PFSK-1 (cell line): ENCODE data around the gene TRPM3.

ENCODE experiments used
- POLR2AphosphoS5 ChIP-seq: IDR thresholded peaks from 2 replicates; pipeline ENCODE4 v1.6.1; 2012; ENCODE audit warnings: low read depth, mild to moderate bottlenecking, control low read depth, low read length, moderate library complexity
- SIN3A ChIP-seq: IDR thresholded peaks from 2 replicates; pipeline ENCODE4 v1.6.1; 2012; ENCODE audit warnings: mild to moderate bottlenecking, low read length, moderate library complexity, borderline replicate concordance; ENCODE audit not compliant: insufficient read depth
- TF ChIP-seq, protein P1 (sequence below), 2 experiments: IDR thresholded peaks; 2 replicates each; pipeline versions ENCODE4 v1.6.1 to v1.8.0; 2011 to 2012; ENCODE audit warnings: low read depth in 2 of 2, low read length in 2 of 2, control low read depth in 1 of 2, inconsistent platforms in 1 of 2, mild to moderate bottlenecking in 1 of 2, moderate library complexity in 1 of 2; ENCODE audit not compliant: insufficient read depth in 1 of 2

DNA sequence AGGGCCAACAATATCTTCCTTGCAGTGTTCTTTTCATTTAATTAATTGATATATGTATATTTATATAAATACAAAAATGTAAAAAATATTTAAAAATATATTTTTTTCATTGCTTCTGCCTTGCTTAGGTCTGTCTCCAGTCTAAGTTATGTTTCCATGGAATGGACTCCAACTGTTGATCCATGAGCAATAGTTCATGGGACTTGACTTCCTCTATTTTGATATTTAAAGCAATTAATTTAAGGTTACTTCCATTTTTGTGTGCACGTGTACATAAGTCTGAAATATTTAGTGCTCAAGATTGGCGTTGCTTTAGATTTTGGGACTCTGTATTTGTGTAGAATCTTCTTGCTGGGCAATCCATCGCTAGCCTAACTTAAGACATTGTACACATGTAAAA is 551.6 kb downstream of the TRPM3 start:
- TF ChIP-seq POLR2AphosphoS5 (no peak), SIN3A (no peak)
- TF ChIP-seq, protein P1, sequence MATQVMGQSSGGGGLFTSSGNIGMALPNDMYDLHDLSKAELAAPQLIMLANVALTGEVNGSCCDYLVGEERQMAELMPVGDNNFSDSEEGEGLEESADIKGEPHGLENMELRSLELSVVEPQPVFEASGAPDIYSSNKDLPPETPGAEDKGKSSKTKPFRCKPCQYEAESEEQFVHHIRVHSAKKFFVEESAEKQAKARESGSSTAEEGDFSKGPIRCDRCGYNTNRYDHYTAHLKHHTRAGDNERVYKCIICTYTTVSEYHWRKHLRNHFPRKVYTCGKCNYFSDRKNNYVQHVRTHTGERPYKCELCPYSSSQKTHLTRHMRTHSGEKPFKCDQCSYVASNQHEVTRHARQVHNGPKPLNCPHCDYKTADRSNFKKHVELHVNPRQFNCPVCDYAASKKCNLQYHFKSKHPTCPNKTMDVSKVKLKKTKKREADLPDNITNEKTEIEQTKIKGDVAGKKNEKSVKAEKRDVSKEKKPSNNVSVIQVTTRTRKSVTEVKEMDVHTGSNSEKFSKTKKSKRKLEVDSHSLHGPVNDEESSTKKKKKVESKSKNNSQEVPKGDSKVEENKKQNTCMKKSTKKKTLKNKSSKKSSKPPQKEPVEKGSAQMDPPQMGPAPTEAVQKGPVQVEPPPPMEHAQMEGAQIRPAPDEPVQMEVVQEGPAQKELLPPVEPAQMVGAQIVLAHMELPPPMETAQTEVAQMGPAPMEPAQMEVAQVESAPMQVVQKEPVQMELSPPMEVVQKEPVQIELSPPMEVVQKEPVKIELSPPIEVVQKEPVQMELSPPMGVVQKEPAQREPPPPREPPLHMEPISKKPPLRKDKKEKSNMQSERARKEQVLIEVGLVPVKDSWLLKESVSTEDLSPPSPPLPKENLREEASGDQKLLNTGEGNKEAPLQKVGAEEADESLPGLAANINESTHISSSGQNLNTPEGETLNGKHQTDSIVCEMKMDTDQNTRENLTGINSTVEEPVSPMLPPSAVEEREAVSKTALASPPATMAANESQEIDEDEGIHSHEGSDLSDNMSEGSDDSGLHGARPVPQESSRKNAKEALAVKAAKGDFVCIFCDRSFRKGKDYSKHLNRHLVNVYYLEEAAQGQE (IDR thresholded peaks at IDR 0.05; ENCODE audit: insufficient read depth in 1 of 2, low read depth in 2 of 2, low read length in 2 of 2): no peak
